HG02642 (cell line): Measurements from ENCODE around the gene BMP6.
"Not testable (repeated sequence)": the region's sequence is repeated elsewhere in the genome, so short reads cannot be mapped to it uniquely, and the experiment has no call there.

ENCODE experiments used
- ATAC-seq: cut with Tn5 transposase; IDR thresholded peaks from one replicate; pipeline ENCODE4 v1.9.1; 2021; ENCODE audit warnings: mild to moderate bottlenecking; ENCODE audit not compliant: unreplicated experiment, poor library complexity

The BMP6 gene

DNA sequence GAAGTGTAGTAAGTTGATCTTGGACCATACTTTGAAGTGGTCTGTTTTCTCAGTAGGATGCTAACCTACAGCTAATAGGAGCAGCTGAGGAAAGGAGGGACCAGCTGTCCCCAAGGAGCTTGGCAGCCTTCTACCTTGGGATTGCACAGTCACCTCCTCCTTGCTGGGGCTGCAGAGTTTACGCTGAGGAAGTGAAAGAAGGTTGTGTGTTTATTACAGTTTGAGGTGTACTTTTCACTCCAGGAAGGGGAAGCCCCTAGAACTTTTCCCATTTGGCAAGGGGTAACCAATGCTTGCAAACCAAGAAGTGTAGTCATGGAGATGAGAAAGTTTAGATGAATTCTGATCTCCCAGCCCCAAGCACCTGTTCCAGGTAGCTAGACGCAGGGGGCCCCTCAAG, 58.8 kb downstream of the BMP6 start:
- no peak for ATAC-seq

DNA sequence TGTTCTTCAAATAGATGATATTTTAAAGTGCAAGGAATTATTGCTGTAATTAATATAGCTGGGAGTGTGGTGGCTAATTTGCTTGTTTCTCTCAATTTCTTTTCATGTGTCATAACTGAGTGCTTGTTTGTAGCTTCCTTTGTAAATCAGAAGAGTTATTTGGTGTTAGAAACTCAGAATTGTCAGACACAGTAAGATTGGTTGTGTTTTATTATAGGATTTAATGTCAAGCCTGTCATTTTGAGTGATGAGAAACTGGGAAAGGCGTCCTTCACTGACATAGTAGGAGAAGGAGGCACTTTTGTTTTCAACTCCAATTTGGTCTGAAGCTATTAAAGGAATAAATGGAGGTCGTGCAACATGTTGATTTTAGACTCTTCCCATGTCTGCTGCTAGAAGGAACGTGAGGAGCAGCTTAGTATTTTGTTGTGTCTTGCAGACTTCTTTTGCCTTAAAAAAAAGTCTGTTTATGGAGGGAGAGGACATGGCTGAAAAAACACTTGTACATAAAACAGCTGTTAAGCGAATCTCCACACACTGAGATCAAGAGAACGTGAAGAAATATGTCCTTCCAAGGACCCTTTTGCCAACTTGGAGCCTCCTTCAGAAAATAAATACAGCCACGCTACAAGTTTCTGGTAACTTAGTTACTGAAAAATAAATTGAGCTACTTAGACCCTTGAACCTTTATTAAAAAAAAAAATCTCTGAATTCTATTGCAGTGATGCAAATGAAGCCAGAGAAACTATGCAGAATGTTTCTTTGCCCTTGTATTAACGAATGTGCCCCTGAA, 59.5 kb downstream of the BMP6 start:
- no peak for ATAC-seq

DNA sequence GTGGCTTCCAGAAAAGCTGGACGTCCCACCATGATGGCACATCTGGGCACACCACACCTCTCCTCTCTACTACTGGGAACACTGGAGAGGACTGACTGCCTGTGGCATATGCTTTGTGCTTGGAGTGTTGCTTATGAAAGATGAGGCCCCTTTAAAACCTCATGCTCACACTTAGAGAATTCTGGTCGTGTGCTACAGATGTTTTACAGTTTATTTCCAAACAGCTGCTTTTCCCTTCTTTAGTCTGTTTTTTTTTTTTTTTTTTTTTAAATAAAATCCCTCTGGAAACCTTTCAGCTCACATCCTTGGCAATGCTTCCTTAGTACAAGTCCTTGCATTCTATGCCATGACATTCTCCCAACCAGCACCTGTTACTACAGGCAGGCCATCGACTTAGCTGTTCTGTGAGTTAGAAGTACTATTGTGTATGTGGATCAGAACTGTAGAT, 60.3 kb downstream of the BMP6 start:
- ATAC-seq: no peak

DNA sequence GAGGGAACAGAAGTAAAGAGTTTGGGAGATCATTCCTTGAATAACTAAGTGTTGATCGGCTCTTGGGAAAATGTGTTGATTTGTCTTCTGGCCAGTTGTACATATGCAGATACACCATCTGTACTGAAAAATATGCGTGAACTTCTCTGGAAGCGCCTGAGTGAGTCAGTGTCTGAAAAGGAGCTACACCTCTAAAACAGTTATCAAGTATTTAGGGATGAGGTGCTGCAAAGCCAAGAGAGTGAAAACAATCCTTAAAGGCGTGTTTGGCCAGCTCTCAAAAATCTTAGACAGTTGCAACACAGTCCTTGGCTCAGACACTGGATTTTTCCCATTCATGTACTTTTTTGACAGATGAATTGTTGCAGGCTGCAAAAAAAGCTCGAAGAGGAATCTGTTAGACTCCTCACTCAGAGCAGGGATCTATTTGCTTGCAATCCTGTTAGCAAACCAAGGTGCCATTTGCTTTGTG, 61.3 kb downstream of the BMP6 start:
- no peak for ATAC-seq

DNA sequence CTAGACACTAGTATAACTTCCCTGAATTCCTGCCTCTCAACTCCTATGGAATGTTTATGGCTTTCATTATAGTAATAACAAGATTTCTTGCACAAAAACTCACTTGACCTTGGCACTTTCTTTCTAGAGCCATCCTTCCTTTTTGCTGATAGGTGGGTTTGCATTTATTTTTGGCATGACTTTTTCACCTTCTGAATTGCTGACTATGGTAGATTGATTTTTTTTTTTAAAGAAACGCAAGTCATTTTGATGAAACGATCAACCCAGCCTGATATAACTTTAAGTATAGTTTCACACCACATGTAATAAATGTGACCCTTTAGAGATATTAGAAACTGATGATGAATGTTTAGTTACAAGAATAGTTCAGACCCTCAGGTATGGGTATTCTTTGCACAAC, 61.8 kb downstream of the BMP6 start:
- ATAC-seq: no peak

DNA sequence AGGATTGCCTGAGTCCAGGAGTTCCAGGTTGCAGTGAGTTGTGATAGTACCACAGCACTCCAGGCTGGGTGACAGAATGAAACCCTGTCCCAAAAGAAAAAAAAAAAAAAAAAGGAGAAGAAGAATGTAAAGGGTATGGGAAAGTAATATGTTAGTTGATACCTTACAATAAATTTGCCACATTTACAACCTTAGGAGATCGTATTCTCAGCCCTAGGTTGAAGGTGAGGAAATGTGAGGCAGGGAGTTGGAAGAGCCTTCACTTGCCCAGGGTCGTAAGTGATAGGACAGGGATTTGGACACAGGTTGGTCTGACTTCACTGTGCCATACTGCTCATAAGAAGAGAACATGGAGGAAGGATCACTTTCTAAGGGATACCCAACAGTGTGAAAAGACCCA, 68.6 kb downstream of the BMP6 start:
- no peak for ATAC-seq

DNA sequence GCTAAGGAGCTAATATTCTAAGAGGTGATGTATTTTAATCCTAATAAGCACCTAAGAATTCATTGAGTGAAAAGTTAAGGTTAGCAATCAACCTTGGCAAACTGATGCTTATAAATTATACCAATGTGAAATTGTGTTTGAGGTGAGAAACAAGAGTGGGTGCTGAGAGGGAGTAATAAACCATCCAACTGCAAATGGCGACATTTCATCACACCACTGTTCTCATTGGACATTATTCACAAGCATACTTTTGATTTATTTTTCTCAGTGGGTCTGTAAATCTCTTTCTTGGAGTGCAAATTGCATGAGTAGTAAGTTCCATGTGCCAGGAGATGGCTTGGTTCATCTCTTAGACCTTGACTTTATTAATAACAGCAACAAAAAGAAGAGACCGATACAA, 71.5 kb downstream of the BMP6 start:
- no peak for ATAC-seq

DNA sequence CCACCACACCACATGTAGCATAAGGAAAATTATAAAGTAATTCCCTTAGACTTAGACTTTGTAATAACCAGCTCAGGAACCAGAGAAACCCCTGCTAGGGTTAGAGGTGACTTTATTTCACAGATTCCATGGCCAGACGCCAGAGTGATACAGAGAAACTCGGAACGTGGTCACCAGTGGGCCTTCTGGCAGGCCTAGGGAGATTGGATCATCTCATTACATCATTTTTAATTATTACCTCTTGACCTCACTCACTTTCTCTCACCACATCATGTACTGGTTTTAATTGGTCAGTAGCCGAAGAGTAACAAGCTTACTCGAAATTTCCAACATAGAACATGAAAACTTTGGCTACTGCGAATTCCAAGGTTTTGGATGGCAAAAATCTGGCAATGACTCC, 72.9 kb downstream of the BMP6 start:
- ATAC-seq: no peak

DNA sequence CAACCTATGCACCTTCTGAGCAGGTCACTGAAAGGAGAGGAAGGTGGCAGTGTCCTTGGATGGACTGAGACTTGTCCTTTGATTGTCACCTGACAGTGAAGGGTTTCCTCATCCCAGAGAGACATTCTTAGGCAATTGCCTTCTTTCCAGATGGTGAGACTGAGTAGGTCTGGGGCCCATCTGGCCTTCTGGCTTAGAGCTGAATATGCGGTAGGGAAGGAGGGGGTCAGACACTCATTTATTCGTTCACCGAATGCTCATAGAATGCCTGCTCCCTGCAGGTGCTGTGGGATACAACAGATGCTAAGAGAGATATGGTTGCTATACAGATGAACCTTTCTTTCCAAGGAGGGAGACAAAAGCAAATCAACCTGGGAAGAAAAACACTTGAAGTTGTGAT, 76.8 kb downstream of the BMP6 start:
- no peak for ATAC-seq

DNA sequence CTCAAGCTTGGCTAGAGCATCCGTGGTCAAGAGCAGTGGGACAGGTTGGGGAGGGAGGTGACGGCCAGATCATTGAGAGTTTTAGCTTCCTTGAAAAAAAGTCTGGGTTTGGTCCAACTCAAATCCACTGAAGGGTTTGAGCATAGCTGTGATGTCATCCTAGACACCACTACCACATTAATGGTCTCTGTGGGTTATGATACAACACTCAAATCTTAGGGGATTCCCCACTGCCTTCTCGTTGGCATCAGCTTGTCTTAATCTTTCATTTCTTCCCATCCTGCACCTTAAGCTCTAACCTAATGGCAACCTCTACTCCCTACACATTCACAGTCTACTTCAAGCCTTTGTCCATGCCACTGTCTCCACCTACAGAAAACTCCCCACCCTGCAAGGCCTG, 77.3 kb downstream of the BMP6 start:
- ATAC-seq: no peak

DNA sequence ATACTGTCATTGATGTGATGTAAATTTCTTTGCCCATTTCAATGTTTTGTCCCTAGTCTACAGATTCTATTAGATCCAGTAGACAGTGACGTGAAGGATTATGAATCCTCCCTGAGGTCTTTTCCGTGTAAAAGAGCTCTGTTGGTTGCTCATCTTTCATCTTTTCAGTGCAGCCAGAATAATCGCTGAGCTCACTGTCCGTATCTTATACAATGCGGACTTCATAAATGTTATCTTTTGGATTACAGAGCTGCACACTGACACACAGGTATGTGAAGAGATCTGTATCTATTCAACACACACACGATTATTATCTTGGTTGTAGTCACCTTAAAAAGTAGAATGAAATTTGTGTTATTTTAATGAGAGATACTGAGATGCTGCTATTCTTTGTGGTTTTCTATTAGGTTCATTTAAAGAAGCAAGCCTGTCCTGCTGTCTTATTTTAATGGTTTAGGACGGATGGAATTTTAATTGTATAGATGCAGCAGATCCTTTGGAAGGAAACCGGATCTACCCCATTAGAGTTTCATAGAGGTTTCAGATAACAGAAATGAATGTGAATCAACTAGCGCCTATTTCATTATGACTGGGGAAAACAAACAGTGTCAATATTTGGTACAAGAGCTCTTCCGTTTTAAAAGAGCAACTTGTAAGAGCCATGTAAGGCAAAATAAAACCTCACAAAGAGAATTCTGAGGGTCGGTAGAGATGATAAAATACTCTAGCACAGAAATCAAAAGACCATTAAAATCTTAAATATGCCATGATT, 79.4 kb downstream of the BMP6 start:
- ATAC-seq: no peak

DNA sequence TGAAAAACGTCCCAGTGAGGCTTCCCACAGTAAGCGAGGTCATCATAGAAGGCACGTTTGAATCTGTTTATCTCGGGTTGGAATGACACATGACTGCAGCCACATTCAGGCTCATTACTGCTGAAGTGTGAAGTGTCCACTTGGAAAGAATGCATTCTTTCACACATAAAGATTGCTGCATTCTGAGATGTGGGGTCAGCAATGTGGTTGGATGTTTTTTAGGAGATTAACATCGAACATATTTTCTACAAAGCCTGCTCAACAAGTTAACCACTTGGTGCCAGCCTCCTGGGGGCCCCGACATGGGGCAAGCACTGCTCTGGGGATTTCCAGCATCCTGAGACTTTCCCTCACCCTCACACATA, 79.9 kb downstream of the BMP6 start:
- ATAC-seq: no peak

DNA sequence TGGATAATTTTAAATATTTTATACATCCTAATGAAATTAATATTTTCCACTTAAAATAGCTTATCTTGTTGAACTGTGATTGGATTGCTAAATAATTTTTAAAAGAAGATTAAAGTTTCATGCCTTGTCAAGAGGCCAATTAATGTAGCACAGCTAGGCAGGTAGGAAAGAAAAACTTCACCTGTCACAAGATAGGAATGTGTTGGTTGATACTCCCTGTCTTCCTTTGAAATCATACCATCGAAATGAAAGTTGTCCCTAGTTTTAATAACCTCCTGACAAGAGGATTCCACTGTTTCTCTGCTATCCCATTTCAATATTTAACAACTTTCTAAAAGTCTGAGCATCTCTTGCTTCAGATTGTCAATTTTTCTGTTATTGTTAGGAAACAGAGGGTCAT, 80.8 kb downstream of the BMP6 start:
- no peak for ATAC-seq

DNA sequence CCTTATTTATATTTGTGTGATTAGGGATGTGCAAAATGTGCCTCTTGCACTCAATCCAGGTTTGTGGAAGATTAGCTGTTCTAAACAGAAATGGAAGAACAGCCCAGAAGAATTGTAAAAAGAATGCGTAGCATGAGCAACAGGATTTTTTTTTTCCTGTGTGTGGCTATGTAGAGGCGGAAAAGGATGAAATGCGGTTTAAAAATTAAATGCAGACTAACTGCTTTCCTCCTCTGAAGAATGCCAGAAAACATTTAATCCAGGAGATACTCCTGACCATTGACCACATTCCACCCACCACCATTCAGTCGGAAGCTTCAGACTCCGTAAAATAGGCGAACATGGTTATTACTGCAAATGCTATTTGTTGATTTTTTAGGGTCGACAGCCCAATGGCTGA, 83.4 kb downstream of the BMP6 start:
- ATAC-seq: no peak

DNA sequence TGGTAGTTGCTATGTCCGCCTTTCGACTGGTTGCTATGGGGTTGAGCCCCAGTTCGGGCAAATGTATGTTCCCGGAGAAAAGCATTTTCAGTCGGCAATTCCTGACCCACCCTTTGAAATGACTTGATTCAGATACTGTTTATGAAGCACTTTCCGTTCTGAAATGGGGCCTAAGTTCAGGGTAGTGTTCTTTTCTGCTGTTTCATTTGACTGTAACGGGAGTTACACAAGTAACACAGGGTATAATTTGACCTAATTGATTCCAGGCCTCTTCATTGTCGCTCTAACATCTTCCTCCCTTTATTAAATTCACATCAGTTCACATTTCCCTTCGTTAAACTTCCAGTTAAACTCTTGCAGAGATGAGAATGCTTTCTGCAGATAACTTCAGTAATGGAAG, 85.5 kb downstream of the BMP6 start:
- no peak for ATAC-seq

DNA sequence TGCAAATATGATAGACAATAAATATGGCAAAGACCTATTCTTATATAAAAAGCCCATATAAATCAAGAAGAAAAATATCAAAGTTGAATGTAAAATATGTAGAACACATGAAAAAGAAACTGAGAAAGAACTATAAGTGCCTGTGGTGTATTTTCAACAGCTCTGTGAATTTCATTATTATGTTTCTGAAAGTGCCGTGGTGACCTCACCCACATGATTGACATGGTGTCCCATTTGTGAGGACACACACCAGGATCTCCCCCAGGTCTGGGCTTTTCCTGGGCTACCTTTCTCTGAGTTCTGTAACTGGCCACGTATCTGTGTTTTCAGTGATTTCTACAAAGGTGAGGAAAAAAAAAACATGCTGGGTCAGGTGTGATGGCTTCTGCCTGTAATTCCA, 86.7 kb downstream of the BMP6 start:
- no peak for ATAC-seq

DNA sequence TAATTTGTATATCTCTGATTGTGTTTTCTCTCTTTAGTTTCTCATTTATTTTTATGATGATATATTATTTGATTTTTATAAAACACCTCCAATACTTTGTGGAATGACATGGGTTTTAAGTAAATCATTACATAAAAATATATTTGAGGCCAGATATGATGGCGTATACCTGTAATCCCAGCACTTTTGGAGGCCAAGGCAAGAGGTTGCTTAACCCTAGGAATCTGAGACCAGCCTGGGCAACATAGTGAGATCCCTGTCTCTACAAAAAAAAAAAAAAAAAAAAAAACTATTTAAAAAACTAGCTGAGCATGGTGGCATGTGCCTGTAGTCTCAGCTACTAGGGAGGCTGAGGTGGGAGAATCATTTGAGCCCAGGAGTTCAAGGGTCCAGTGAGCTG, 87.3 kb downstream of the BMP6 start:
- ATAC-seq: no peak

DNA sequence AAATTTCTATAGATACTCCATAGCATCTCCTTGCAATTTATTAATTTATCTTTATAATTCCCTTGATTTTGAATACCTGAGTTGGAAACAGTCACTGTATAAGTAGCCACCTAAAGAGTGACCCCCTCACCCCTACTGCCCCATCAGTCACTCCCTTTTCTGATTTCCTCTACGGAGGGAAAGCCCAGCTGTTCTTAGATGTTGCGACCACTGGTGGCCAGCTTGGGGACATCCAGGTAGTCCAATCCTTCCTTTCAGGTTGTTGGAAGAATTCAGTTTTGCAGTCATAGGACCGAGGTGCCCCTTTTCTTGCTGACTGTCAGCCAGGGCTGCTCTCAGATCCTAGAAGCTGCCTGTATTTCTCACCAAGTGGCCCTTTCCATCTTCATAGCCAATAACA, 87.8 kb downstream of the BMP6 start:
- ATAC-seq: no peak

DNA sequence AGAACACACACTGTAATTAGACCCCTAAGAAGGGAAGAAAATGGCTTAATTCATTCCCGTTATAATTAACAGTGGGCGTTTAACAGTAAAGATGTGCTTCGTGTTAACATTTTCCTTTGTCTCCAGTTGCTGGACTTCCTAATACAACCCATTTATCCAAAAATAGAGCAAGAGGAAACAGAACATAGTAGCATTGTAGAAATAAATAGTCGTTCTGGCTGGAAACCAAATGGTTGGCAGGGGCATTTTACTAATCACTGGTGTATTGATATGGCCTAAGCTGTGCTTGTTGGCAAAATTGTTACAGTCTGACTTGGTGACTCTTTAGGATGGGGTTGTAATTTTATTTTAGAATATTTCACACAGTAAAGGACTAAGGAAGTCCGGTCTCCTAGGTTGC, 89.8 kb downstream of the BMP6 start:
- no peak for ATAC-seq

DNA sequence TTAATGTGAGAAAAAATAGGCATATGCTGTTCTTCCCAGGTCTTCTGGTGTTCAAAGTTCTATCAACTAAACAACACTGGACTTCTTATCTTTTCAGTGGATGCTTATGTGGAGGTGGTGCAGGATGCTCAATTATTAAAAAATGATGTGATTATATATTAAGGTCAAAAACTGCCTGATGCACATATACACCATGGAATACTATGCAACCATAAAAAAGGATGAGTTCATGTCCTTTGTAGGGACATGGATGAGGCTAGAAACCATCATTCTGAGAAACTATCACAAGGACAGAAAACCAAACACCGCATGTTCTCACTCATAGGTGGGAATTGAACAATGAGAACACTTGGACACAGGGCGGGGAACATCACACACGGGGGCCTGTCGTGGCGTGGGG, 91.3 kb downstream of the BMP6 start:
- ATAC-seq: not testable (repeated sequence)

DNA sequence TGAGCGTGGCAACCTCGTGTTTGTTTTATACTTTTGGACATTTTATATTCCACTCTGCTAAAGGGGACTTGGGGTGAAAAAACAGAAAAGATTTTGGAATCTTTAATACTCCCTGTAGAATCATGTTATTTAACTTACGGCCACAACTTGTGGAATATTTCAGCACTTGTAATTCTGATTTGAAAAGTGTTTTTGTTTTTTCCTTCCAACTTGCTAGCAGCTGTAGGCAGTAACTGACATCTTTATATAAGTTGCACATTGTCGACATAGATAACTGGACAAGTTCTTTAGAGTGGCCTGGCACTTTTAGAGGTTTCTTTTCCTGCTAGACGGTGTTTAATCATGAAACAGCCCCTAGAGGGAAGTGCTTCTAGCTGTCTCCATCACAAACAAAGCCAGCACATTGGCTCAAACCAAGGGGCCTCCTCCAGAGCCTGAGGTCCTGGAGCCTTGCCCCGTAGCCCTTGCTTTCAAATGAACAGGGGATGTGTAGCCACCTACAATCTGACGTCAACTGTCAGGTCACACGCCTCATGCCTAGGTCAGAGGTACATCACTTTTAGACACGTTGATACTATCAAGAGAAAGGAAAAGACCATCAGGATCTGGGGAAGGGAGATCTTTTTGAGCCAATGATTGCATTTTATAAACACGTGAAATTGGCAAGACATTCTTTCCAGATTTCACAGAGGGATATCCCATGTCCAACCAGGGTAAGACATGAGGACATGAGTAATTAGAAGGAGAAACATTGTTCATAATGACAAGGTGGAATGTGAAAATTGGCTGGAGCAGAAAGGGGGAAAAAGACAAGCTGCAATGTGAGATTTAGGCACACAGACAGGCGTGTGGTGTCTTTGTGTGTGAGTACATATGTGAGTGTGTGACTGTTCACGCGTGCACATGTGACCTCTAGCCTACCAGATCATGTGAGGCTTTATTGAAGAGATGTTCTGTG, 92.6 kb downstream of the BMP6 start:
- no peak for ATAC-seq
